IMR-90 (cell line): ENCODE measurements around the gene ZNF236. TPM values are rescaled to one million over a fixed set of nuclear protein-coding genes. Genes with fewer than 3 reads are reported as not detected.

Source experiments
- ATAC-seq: fragments of 200-7000 bp; cut with Tn5 transposase; 2 replicates; pipeline ENCODE4 v1.9.1; 2020; ENCODE audit warnings: low read depth, mild to moderate bottlenecking, moderate library complexity
- BruUV-seq: library from RNA; stranded (reverse); fragments of 400-500 nt; replicated peaks from 2 replicates; lab custom pipeline; 2021; lab: Mats Ljungman, UMichigan
- CTCF ChIA-PET: fragments of 300-600 bp; formaldehyde crosslinking; extraction: SDS; loops from one replicate; lab custom pipeline; 2021; ENCODE audit warnings: antibody characterized with exemption; lab: Yijun Ruan, JAX
- POLR2A ChIA-PET: fragments of 300-600 bp; sonication (Branson Sonifier 250); formaldehyde crosslinking; loops from one replicate; lab custom pipeline; 2022; ENCODE audit warnings: antibody characterized with exemption; ENCODE audit not compliant: unreplicated experiment; lab: Charles Lee
- DNase-seq: peaks from one replicate; pipeline ENCODE4 v3.0.0; 2013
- H2AFZ ChIP-seq: replicated peaks from 2 replicates; pipeline ENCODE3; 2013; ENCODE audit warnings: low read length, mild to moderate bottlenecking; ENCODE audit not compliant: poor library complexity
- H2AK5ac ChIP-seq: 2 replicates; pipeline ENCODE4 v1.6.1; 2013; ENCODE audit warnings: low read depth, low read length, inconsistent platforms
- H2AK9ac ChIP-seq: replicated peaks from 2 replicates; pipeline ENCODE3; 2013; ENCODE audit warnings: mild to moderate bottlenecking, low read depth, low read length, moderate library complexity; ENCODE audit not compliant: poor library complexity
- H2BK120ac ChIP-seq: 2 replicates; pipeline ENCODE4 v1.6.1; 2013; ENCODE audit warnings: low read depth, low read length, inconsistent platforms
- H2BK15ac ChIP-seq: 3 replicates; pipeline ENCODE4 v1.6.1; 2013; ENCODE audit warnings: low read depth, low read length, inconsistent platforms
- H2BK20ac ChIP-seq: 2 replicates; pipeline ENCODE4 v1.6.1; 2013; ENCODE audit warnings: low read depth, mild to moderate bottlenecking, inconsistent platforms, low read length, moderate library complexity
- H2BK5ac ChIP-seq: 2 replicates; pipeline ENCODE4 v1.6.1; 2013; ENCODE audit warnings: mild to moderate bottlenecking, low read depth, low read length, inconsistent platforms; ENCODE audit not compliant: poor library complexity, severe bottlenecking
- H3K14ac ChIP-seq: replicated peaks from 2 replicates; pipeline ENCODE4 v1.6.1; 2013; ENCODE audit warnings: low read depth, low read length, inconsistent platforms
- H3K18ac ChIP-seq: 2 replicates; pipeline ENCODE4 v1.6.1; 2013; ENCODE audit warnings: low read depth, low read length, control low read depth
- H3K23ac ChIP-seq: 2 replicates; pipeline ENCODE4 v1.6.1; 2013; ENCODE audit warnings: low read depth, low read length, inconsistent platforms
- H3K27ac ChIP-seq: 2 replicates; pipeline ENCODE4 v1.5.1; 2013; ENCODE audit warnings: mild to moderate bottlenecking, control low read depth, low read length; ENCODE audit not compliant: insufficient read depth
- H3K27me3 ChIP-seq: 2 replicates; pipeline ENCODE4 v1.6.1; 2013; ENCODE audit warnings: low read length; ENCODE audit not compliant: control insufficient read depth, insufficient read depth
- H3K36me3 ChIP-seq: 2 replicates; pipeline ENCODE4 v1.6.1; 2013; ENCODE audit warnings: low read length, mixed read lengths; ENCODE audit not compliant: control insufficient read depth, insufficient read depth
- H3K4ac ChIP-seq: 2 replicates; pipeline ENCODE4 v1.6.1; 2013; ENCODE audit warnings: low read depth, low read length, inconsistent platforms
- H3K4me1 ChIP-seq: 2 replicates; pipeline ENCODE4 v1.6.1; 2013; ENCODE audit warnings: low read length, mixed read lengths; ENCODE audit not compliant: control insufficient read depth, insufficient read depth
- H3K4me2 ChIP-seq: 2 replicates; pipeline ENCODE4 v1.6.1; 2013; ENCODE audit warnings: low read depth, mild to moderate bottlenecking, control low read depth, low read length, moderate library complexity
- H3K4me3 ChIP-seq: 2 replicates; pipeline ENCODE4 v1.5.1; 2013; ENCODE audit warnings: low read depth, mild to moderate bottlenecking, control low read depth, low read length, moderate library complexity; ENCODE audit not compliant: insufficient read depth
- H3K56ac ChIP-seq: 2 replicates; pipeline ENCODE4 v1.6.1; 2013; ENCODE audit warnings: low read length, inconsistent platforms; ENCODE audit not compliant: insufficient read depth; ENCODE audit errors: extremely low read depth
- H3K79me1 ChIP-seq, 2 experiments: 2 replicates each; pipeline ENCODE4 v1.6.1; 2013; ENCODE audit warnings: low read length in 2 of 2, inconsistent platforms in 1 of 2, low read depth in 1 of 2
- H3K9ac ChIP-seq: 2 replicates; pipeline ENCODE4 v1.6.1; 2013; ENCODE audit warnings: low read depth, low read length, control low read depth
- H3K9me1 ChIP-seq: 2 replicates; pipeline ENCODE4 v1.6.1; 2013; ENCODE audit warnings: low read length, inconsistent platforms; ENCODE audit not compliant: insufficient read depth
- H3K9me3 ChIP-seq: 2 replicates; pipeline ENCODE4 v1.6.1; 2013; ENCODE audit warnings: low read length; ENCODE audit not compliant: control insufficient read depth, insufficient read depth
- H4K20me1 ChIP-seq: 2 replicates; pipeline ENCODE4 v1.6.1; 2013; ENCODE audit warnings: low read length, inconsistent platforms; ENCODE audit not compliant: insufficient read depth
- H4K5ac ChIP-seq: 2 replicates; pipeline ENCODE4 v1.6.1; 2013; ENCODE audit warnings: mild to moderate bottlenecking, low read depth, low read length, control low read depth
- H4K8ac ChIP-seq, 2 experiments: 2 replicates each; pipeline ENCODE4 v1.6.1; 2013; ENCODE audit warnings: low read depth in 2 of 2, low read length in 2 of 2, control low read depth in 1 of 2, inconsistent platforms in 1 of 2
- H4K91ac ChIP-seq: 2 replicates; pipeline ENCODE4 v1.6.1; 2013; ENCODE audit warnings: low read depth, low read length, inconsistent platforms; ENCODE audit not compliant: insufficient read depth
- CHD1 ChIP-seq: IDR thresholded peaks from 2 replicates; pipeline ENCODE4 v1.6.1; 2012; ENCODE audit warnings: low read depth, low read length, improper control_type of control experiment
- ELK1 ChIP-seq: fragments of 150-350 bp; IDR thresholded peaks from 2 replicates; pipeline ENCODE4 v1.6.1; 2016; ENCODE audit warnings: low read depth, mild to moderate bottlenecking, low read length, moderate library complexity, borderline replicate concordance
- MAZ ChIP-seq: IDR thresholded peaks from 2 replicates; pipeline ENCODE4 v1.6.1; 2012; ENCODE audit warnings: low read depth, mild to moderate bottlenecking, low read length, improper control_type of control experiment, moderate library complexity, borderline replicate concordance
- MXI1 ChIP-seq: IDR thresholded peaks from 2 replicates; pipeline ENCODE4 v1.6.1; 2012; ENCODE audit warnings: low read depth, mild to moderate bottlenecking, low read length, moderate library complexity, borderline replicate concordance
- NFE2L2 ChIP-seq: fragments of 150-350 bp; IDR thresholded peaks from 2 replicates; pipeline ENCODE4 v1.6.1; 2016; ENCODE audit warnings: low read depth, mild to moderate bottlenecking, low read length
- POLR2A ChIP-seq: IDR thresholded peaks from 2 replicates; pipeline ENCODE4 v1.6.1; 2012; ENCODE audit warnings: mild to moderate bottlenecking, low read depth, low read length
- RCOR1 ChIP-seq: IDR thresholded peaks from 2 replicates; pipeline ENCODE4 v1.6.1; 2012; ENCODE audit warnings: mild to moderate bottlenecking, low read length, improper control_type of control experiment; ENCODE audit not compliant: insufficient replicate concordance
- WGBS, 2 experiments: methylation state at CpG; one replicate each; pipeline versions ENCODE4 v1.1.5 to v1.1.7; 2013; ENCODE audit warnings: missing lambda C conversion rate in 2 of 2; ENCODE audit not compliant: insufficient read length in 1 of 2; ENCODE audit errors: extremely low coverage in 2 of 2; 5-methylcytosine and 5-hydroxymethylcytosine counted together
- dilution Hi-C: fragments of 300-500 bp; cut with HindIII; formaldehyde crosslinking; loops from one replicate; pipeline ENCODE4 v1.14.3; 2018; ENCODE audit warnings: low sequenced_read_pairs; ENCODE audit not compliant: unreplicated experiment
- in situ Hi-C: fragments of 300-500 bp; cut with MboI; formaldehyde crosslinking; loops from 3 replicates; pipeline ENCODE4 v1.14.3; 2019; ENCODE audit warnings: low sequenced_read_pairs, inconsistent platforms, mixed read lengths
- intact Hi-C: fragments of 100-400 bp; cut with micrococcal nuclease; formaldehyde crosslinking; loops from 2 replicates; pipeline ENCODE4 v1.10.0; 2022
- polyA plus RNA-seq, 3 experiments: library from polyadenylated mRNA; depleted of rRNA; stranded (reverse); fragments of >200 nt; gene quantifications; 2 replicates each; pipeline ENCODE4 v1.2.3, GENCODE V29; 2012; ENCODE audit warnings: low replicate concordance in 1 of 3
- total RNA-seq: library from RNA; depleted of rRNA; stranded (reverse); fragments of >200 nt; gene quantifications from 2 replicates; pipeline ENCODE4 v1.2.3, GENCODE V29; 2012

Gene ZNF236
- total and polyA plus RNA-seq, 2 of the 4 experiments (the other 2 are of a cell fraction) = 3.6 to 9.7 TPM

DNA sequence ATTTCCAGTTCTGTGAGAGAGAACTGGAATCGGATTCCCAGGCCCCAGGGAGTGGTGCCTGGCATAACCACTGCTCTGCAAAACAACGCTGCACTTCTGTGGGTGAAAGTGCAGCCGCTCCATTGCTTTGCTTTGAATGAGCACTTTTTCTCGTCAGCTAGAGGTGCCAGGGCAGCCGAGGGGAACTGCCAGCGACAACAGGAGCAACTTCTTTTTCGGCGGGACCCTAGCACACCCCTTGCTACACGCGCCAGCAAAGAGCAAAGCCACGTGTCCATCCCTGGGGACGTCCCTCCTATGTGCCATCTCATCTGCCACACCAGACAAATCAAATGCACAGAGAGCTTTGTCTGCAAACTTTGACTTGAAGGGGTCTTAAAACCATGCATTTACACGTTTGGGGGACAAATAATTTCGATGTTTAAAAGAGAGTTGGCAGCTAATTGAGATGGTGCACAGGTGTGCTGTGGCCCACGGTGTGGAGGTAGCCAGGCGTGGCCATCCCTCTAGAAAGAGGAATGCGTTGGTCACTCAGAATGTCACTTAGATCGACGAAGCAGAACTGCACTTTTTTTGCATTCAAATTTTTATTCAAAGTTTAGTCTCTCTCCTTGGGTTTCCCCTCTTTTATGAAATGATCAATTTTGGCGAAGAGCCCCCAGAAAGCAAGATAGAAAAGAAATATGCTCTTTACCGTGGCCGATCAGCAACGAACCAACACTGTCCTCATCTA is 158.5 kb downstream of the ZNF236 start:
- no peak overlapping the region for H3K4ac ChIP-seq
- H3K4me3 ChIP-seq = no peak overlapping the region
- TF ChIP-seq ELK1 = no peak
- no peak for TF ChIP-seq MXI1
- TF ChIP-seq MAZ = no peak
- TF ChIP-seq RCOR1 = no peak
- no peak for TF ChIP-seq NFE2L2
- TF ChIP-seq POLR2A = no peak
- no peak for TF ChIP-seq CHD1
- H2BK5ac ChIP-seq = no peak overlapping the region
- H2BK120ac ChIP-seq = no peak overlapping the region
- intact Hi-C loops (no loop called here), in situ Hi-C loops (loop anchor here (10.0 kb wide), 1 partner anchor 176 kb away; no protein-coding TSS in a partner anchor), dilution Hi-C loops (no loop called here)
- ChIA-PET POLR2A (no interaction called here), CTCF (interaction anchor here (1.0 kb wide), 1 partner anchor 178 kb away, joined by 5 read pairs; no protein-coding TSS in a partner anchor)
- WGBS, 2 experiments = 65% methylated on average over 14 of the region's 23 CpGs; no CpG with 5 or more reads in 1 of the 2 experiments
- BruUV-seq = no TSS peak
- H3K4me2 ChIP-seq = no peak overlapping the region
- no peaks in the 10 kb centered on the region for H3K9me3 ChIP-seq
- no peak overlapping the region for H2BK20ac ChIP-seq
- no peak overlapping the region for H3K9ac ChIP-seq
- H2AK9ac ChIP-seq = no peak overlapping the region
- no peaks in the 10 kb centered on the region; the same call in 1 of the 2 replicates for H3K4me1 ChIP-seq
- no peak overlapping the region for H3K18ac ChIP-seq
- no peak overlapping the region for H2BK15ac ChIP-seq
- ATAC-seq = no peak
- no peak overlapping the region for H4K5ac ChIP-seq
- no peak overlapping the region for H2AFZ ChIP-seq
- H3K9me1 ChIP-seq = no peaks in the 10 kb centered on the region
- H3K36me3 ChIP-seq = no peaks in the 10 kb centered on the region; the same call in 1 of the 2 replicates
- H3K79me1 ChIP-seq = no peaks in the 10 kb centered on the region
- no peak overlapping the region for H3K27ac ChIP-seq
- no peak overlapping the region for H4K8ac ChIP-seq
- no peaks in the 10 kb centered on the region for H4K20me1 ChIP-seq
- no peak overlapping the region for H3K23ac ChIP-seq
- H4K91ac ChIP-seq = no peak overlapping the region
- no peak overlapping the region for H2AK5ac ChIP-seq
- H3K56ac ChIP-seq = no peak overlapping the region
- no peaks in the 10 kb centered on the region; the same call in 1 of the 2 replicates for H3K27me3 ChIP-seq
- H3K14ac ChIP-seq = no peak overlapping the region
- DNase-seq = no peak
